MCF 10A (cell line): Measurements from ENCODE around the gene RNU6-7. TPM values are rescaled to one million over a fixed set of nuclear protein-coding genes. Genes with fewer than 3 reads are reported as not detected.

Experiments
- BruUV-seq: library from RNA; stranded (reverse); fragments of 400-500 nt; replicated peaks from 2 replicates; lab custom pipeline; 2021; lab: Mats Ljungman, UMichigan
- CTCF ChIA-PET: fragments of 300-600 bp; sonication (Branson Sonifier 250); formaldehyde crosslinking; extraction: SDS; loops from one replicate; lab custom pipeline; 2021; ENCODE audit warnings: antibody characterized with exemption, inconsistent platforms; lab: Yijun Ruan, JAX
- POLR2A ChIA-PET: fragments of 300-600, 350-650 bp; sonication (Branson Sonifier 250); formaldehyde crosslinking; extraction: SDS; loops from one replicate; lab custom pipeline; 2020; ENCODE audit warnings: antibody characterized with exemption, inconsistent platforms; lab: Yijun Ruan, JAX
- DNase-seq: peaks from one replicate; pipeline ENCODE4 v3.0.0-alpha.2; 2018; ENCODE audit not compliant: unreplicated experiment
- H3K27ac Mint-ChIP-seq: one replicate; pipeline ENCODE4 v1.8.0; 2022; ENCODE audit warnings: mild to moderate bottlenecking, low read depth, mixed read lengths; ENCODE audit not compliant: unreplicated experiment
- H3K27me3 Mint-ChIP-seq: one replicate; pipeline ENCODE4 v1.8.0; 2022; ENCODE audit warnings: mixed read lengths; ENCODE audit not compliant: insufficient read depth, unreplicated experiment
- H3K36me3 Mint-ChIP-seq: one replicate; pipeline ENCODE4 v1.8.0; 2022; ENCODE audit warnings: mild to moderate bottlenecking, moderate library complexity, mixed read lengths; ENCODE audit not compliant: insufficient read depth, unreplicated experiment
- H3K4me1 Mint-ChIP-seq: one replicate; pipeline ENCODE4 v1.8.0; 2022; ENCODE audit warnings: mixed read lengths; ENCODE audit not compliant: insufficient read depth, unreplicated experiment
- H3K4me3 Mint-ChIP-seq: one replicate; pipeline ENCODE4 v1.8.0; 2022; ENCODE audit warnings: mild to moderate bottlenecking, moderate library complexity, mixed read lengths; ENCODE audit not compliant: unreplicated experiment
- H3K9me3 Mint-ChIP-seq: one replicate; pipeline ENCODE4 v1.8.0; 2022; ENCODE audit warnings: mixed read lengths; ENCODE audit not compliant: unreplicated experiment
- CTCF ChIP-seq: fragments of 200-600 bp; IDR thresholded peaks from one replicate; pipeline ENCODE4 v1.8.0; 2022; ENCODE audit warnings: antibody characterized with exemption, mild to moderate bottlenecking; ENCODE audit not compliant: unreplicated experiment
- intact Hi-C: fragments of 100-400 bp; cut with micrococcal nuclease; formaldehyde crosslinking; loops from 2 replicates; pipeline ENCODE4 v1.14.1; 2022
- total RNA-seq: library from RNA; stranded (reverse); gene quantifications from 2 replicates; pipeline ENCODE4 v1.2.3, GENCODE V29; 2022

The RNU6-7 gene
- total RNA-seq, 1 experiment from 2014 or later: not detected

- DNase-seq: no peak
- Mint-ChIP-seq H3K9me3 (no peaks in the 10 kb centered on the region), H3K4me1 (no peaks in the 10 kb centered on the region), H3K27me3 (no peaks in the 10 kb centered on the region), H3K4me3 (no peak overlapping the region), H3K36me3 (no peaks in the 10 kb centered on the region), H3K27ac (no peak overlapping the region)
- ChIA-PET POLR2A (interaction anchor here (0.7 to 0.8 kb wide), 2 partner anchors 22 to 65 kb away, joined by 3 to 4 read pairs; no protein-coding TSS in a partner anchor), CTCF (interaction anchor here (0.5 to 0.6 kb wide), 2 partner anchors 46 to 1509 kb away, joined by 3 to 4 read pairs; no protein-coding TSS in a partner anchor)
- TF ChIP-seq CTCF: no peak
- no TSS peak for BruUV-seq
- intact Hi-C loops: no loop called here
These were observed 15.6 kb upstream of the RNU6-7 start for GRCh38 chr14:32186248-32186647.

- TF ChIP-seq CTCF: no peak
- CTCF ChIA-PET: interaction anchor here (0.6 kb wide), 1 partner anchor 151 kb away, joined by 3 read pairs; no protein-coding TSS in a partner anchor
- no peak for DNase-seq
- Mint-ChIP-seq H3K36me3 (no peaks in the 10 kb centered on the region), H3K4me1 (no peaks in the 10 kb centered on the region), H3K27me3 (no peaks in the 10 kb centered on the region), H3K27ac (no peak overlapping the region), H3K9me3 (no peaks in the 10 kb centered on the region), H3K4me3 (no peak overlapping the region)
- intact Hi-C loops: no loop called here
- no TSS peak for BruUV-seq
- POLR2A ChIA-PET: no interaction called here
These were observed 12.0 kb upstream of the RNU6-7 start for GRCh38 chr14:32189811-32190210.

GRCh38 chr14:32190673-32191072 is 11.2 kb upstream of the RNU6-7 start:
- H3K4me1 Mint-ChIP-seq: no peaks in the 10 kb centered on the region
- BruUV-seq: no TSS peak
- no peak overlapping the region for H3K4me3 Mint-ChIP-seq
- POLR2A ChIA-PET: no interaction called here
- no peaks in the 10 kb centered on the region for H3K9me3 Mint-ChIP-seq
- CTCF ChIA-PET: no interaction called here
- no peak for TF ChIP-seq CTCF
- H3K36me3 Mint-ChIP-seq: no peaks in the 10 kb centered on the region
- intact Hi-C loops: no loop called here
- no peak overlapping the region for H3K27ac Mint-ChIP-seq
- DNase-seq: no peak
- H3K27me3 Mint-ChIP-seq: no peaks in the 10 kb centered on the region

- ChIA-PET POLR2A (no interaction called here), CTCF (no interaction called here)
- Mint-ChIP-seq H3K27me3 (no peaks in the 10 kb centered on the region), H3K27ac (no peak overlapping the region), H3K9me3 (no peaks in the 10 kb centered on the region), H3K36me3 (no peaks in the 10 kb centered on the region), H3K4me3 (no peak overlapping the region), H3K4me1 (no peaks in the 10 kb centered on the region)
- no peak for DNase-seq
- BruUV-seq: no TSS peak
- intact Hi-C loops: no loop called here
- TF ChIP-seq CTCF: no peak
These were observed 9.0 kb upstream of the RNU6-7 start for GRCh38 chr14:32192712-32193373.
